SK-N-SH (cell line): ENCODE results near the gene CRISPLD2. TPM values are rescaled to one million over a fixed set of nuclear protein-coding genes. Genes with fewer than 3 reads are reported as not detected.

Source experiments
- CTCF ChIA-PET: fragments of 300-600, 350-600 bp; formaldehyde crosslinking; extraction: SDS; loops from one replicate; lab custom pipeline; 2021; lab: Yijun Ruan, JAX
- POLR2A ChIA-PET: fragments of 350-600 bp; sonication (Branson Sonifier 250); formaldehyde crosslinking; extraction: SDS; loops from one replicate; lab custom pipeline; 2020; ENCODE audit warnings: antibody characterized with exemption, inconsistent platforms; lab: Yijun Ruan, JAX
- DNase-seq: peaks from one replicate; pipeline ENCODE4 v3.0.0; 2012
- H2AFZ ChIP-seq: fragments of 200-600 bp; sonication (generic); 2 replicates; pipeline ENCODE4 v1.8.1; 2016; ENCODE audit warnings: antibody characterized with exemption, mild to moderate bottlenecking, low read depth
- H3F3A ChIP-seq: fragments of 200-600 bp; sonication (generic); replicated peaks from 2 replicates; pipeline ENCODE3; 2016; ENCODE audit warnings: antibody characterized with exemption, mild to moderate bottlenecking; ENCODE audit not compliant: insufficient read depth
- H3K27ac ChIP-seq, 2 experiments: fragments of 200-500 bp in 1 of 2; fragments of 200-600 bp in 1 of 2; sonication (Bioruptor generic) in 1 of 2; sonication (generic), shearing (Covaris generic) in 1 of 2; 2 replicates each; pipeline versions ENCODE4 v1.5.1 to v1.6.1; 2014 to 2016; ENCODE audit warnings: low read depth in 2 of 2, inconsistent platforms in 1 of 2, low read length in 1 of 2, mild to moderate bottlenecking in 1 of 2, mixed read lengths in 1 of 2
- H3K27me3 ChIP-seq: fragments of 200-600 bp; sonication (generic), shearing (Covaris generic); 2 replicates; pipeline ENCODE4 v1.6.1; 2016; ENCODE audit warnings: mixed run types; ENCODE audit not compliant: insufficient read depth
- H3K36me3 ChIP-seq, 2 experiments: fragments of 200-500 bp in 1 of 2; fragments of 200-600 bp in 1 of 2; sonication (Bioruptor generic) in 1 of 2; sonication (generic) in 1 of 2; replicated peaks in 1 of 2; 2 replicates each; pipeline versions ENCODE3 to v1.5.1; 2014 to 2016; ENCODE audit warnings: low read length in 1 of 2, mild to moderate bottlenecking in 1 of 2; ENCODE audit not compliant: insufficient read depth in 2 of 2, control insufficient read depth in 1 of 2
- H3K4me1 ChIP-seq, 2 experiments: fragments of 200-500 bp in 1 of 2; fragments of 200-600 bp in 1 of 2; sonication (Bioruptor generic) in 1 of 2; sonication (generic), shearing (Covaris generic) in 1 of 2; 2 replicates each; pipeline versions ENCODE4 v1.5.1 to v1.6.1; 2014 to 2016; ENCODE audit warnings: low read depth in 1 of 2, low read length in 1 of 2, mixed run types in 1 of 2; ENCODE audit not compliant: insufficient read depth in 2 of 2, control insufficient read depth in 1 of 2
- H3K4me2 ChIP-seq: fragments of 200-600 bp; sonication (generic), shearing (Covaris generic); 2 replicates; pipeline ENCODE4 v1.6.1; 2017; ENCODE audit warnings: mixed run types
- H3K4me3 ChIP-seq, 2 experiments: fragments of 200-500 bp in 1 of 2; fragments of 200-600 bp in 1 of 2; sonication (Bioruptor generic) in 1 of 2; sonication (generic), shearing (Covaris generic) in 1 of 2; 2 replicates each; pipeline versions ENCODE4 v1.5.1 to v1.8.1; 2014 to 2016; ENCODE audit warnings: low read depth in 2 of 2, inconsistent platforms in 1 of 2, low read length in 1 of 2, mild to moderate bottlenecking in 1 of 2, mixed read lengths in 1 of 2, moderate library complexity in 1 of 2
- H3K79me2 ChIP-seq: fragments of 200-600 bp; sonication (generic); 2 replicates; pipeline ENCODE4 v1.8.1; 2017; ENCODE audit warnings: mild to moderate bottlenecking; ENCODE audit not compliant: insufficient read depth
- H3K9ac ChIP-seq: fragments of 200-600 bp; sonication (generic); 2 replicates; pipeline ENCODE4 v1.6.1; 2017; ENCODE audit warnings: mixed run types
- H3K9me2 ChIP-seq: fragments of 200-600 bp; sonication (generic); 2 replicates; pipeline ENCODE4 v1.6.1; 2017; ENCODE audit warnings: mixed run types
- H3K9me3 ChIP-seq: fragments of 200-600 bp; sonication (generic); 2 replicates; pipeline ENCODE4 v1.6.1; 2017; ENCODE audit warnings: mixed run types, mild to moderate bottlenecking, moderate library complexity
- H4K20me1 ChIP-seq: fragments of 200-600 bp; sonication (generic); 2 replicates; pipeline ENCODE4 v1.6.1; 2017; ENCODE audit warnings: mild to moderate bottlenecking, mixed run types; ENCODE audit not compliant: insufficient read depth
- CTCF ChIP-seq: fragments of 200-600 bp; sonication (generic); IDR thresholded peaks from 2 replicates; pipeline ENCODE4 v1.6.1; 2017; ENCODE audit warnings: antibody characterized with exemption, mild to moderate bottlenecking, moderate library complexity
- ELF1 ChIP-seq: IDR thresholded peaks from 2 replicates; pipeline ENCODE4 v1.4.0; 2012
- EP300 ChIP-seq, 2 experiments: IDR thresholded peaks; 2 replicates each; pipeline versions ENCODE4 v1.4.0 to v1.6.1; 2012; ENCODE audit warnings: borderline replicate concordance in 1 of 2, low read depth in 1 of 2, low read length in 1 of 2
- EZH2phosphoT487 ChIP-seq: fragments of 200-600 bp; sonication (generic); IDR thresholded peaks from 2 replicates; pipeline ENCODE4 v1.6.1; 2017; ENCODE audit warnings: low read depth, mixed run types, mild to moderate bottlenecking, antibody characterized with exemption, moderate library complexity, borderline replicate concordance
- FOSL2 ChIP-seq: IDR thresholded peaks from 2 replicates; pipeline ENCODE4 v1.4.0; 2012; ENCODE audit warnings: low read depth, mild to moderate bottlenecking, moderate library complexity, borderline replicate concordance
- FOXJ3 ChIP-seq: sonication (generic); formaldehyde crosslinking; IDR thresholded peaks from 2 replicates; pipeline ENCODE4 v1.5.1; 2020; ENCODE audit warnings: mild to moderate bottlenecking, missing genetic modification reagents
- FOXM1 ChIP-seq: IDR thresholded peaks from 2 replicates; pipeline ENCODE4 v1.4.0; 2012; ENCODE audit warnings: low read depth, mild to moderate bottlenecking
- JUND ChIP-seq: IDR thresholded peaks from 2 replicates; pipeline ENCODE4 v1.4.0; 2012
- MAX ChIP-seq: IDR thresholded peaks from 2 replicates; pipeline ENCODE4 v1.4.0; 2012; ENCODE audit warnings: low read depth
- MXI1 ChIP-seq: IDR thresholded peaks from 2 replicates; pipeline ENCODE4 v1.6.1; 2012; ENCODE audit warnings: mild to moderate bottlenecking, low read depth, low read length, improper control_type of control experiment
- NFIC ChIP-seq: IDR thresholded peaks from 2 replicates; pipeline ENCODE4 v1.4.0; 2012; ENCODE audit warnings: borderline replicate concordance
- RAD21 ChIP-seq: IDR thresholded peaks from 2 replicates; pipeline ENCODE4 v1.6.1; 2012; ENCODE audit warnings: mild to moderate bottlenecking, low read length
- RXRA ChIP-seq: IDR thresholded peaks from 2 replicates; pipeline ENCODE4 v1.4.0; 2012; ENCODE audit warnings: low read depth, mild to moderate bottlenecking, borderline replicate concordance
- TCF12 ChIP-seq: IDR thresholded peaks from 2 replicates; pipeline ENCODE4 v1.4.0; 2012
- TEAD4 ChIP-seq: IDR thresholded peaks from 2 replicates; pipeline ENCODE4 v1.4.0; 2012; ENCODE audit warnings: mild to moderate bottlenecking, borderline replicate concordance; ENCODE audit not compliant: insufficient read depth
- USF2 ChIP-seq: fragments of 150-350 bp; IDR thresholded peaks from 2 replicates; pipeline ENCODE4 v1.6.1; 2017; ENCODE audit warnings: antibody characterized with exemption, low read length, low read depth, borderline replicate concordance
- WGBS: methylation state at CpG from one replicate; pipeline ENCODE4 v1.1.6; 2017; ENCODE audit warnings: low lambda C conversion rate; 5-methylcytosine and 5-hydroxymethylcytosine counted together
- polyA plus RNA-seq, 3 experiments: library from polyadenylated mRNA; depleted of rRNA; stranded (reverse); fragments of >200 nt; gene quantifications; 2 replicates each; pipeline ENCODE4 v1.2.3, GENCODE V29; 2012

Gene CRISPLD2
- polyA plus RNA-seq, 1 of the 3 experiments (the other 2 are of a cell fraction): 6.3 TPM

- 93% methylated on average over 4 of the region's 9 CpGs for WGBS
- Histone ChIP-seq H4K20me1 (no peaks in the 10 kb centered on the region), H3K27ac (no peak overlapping the region), H3F3A (peaks cover 8% of the 10 kb centered on the region), H3K36me3 (no peaks in the 10 kb centered on the region), H2AFZ (no peak overlapping the region), H3K79me2 (no peaks in the 10 kb centered on the region), H3K4me1 (peaks cover 0 to 16% of the 10 kb centered on the region in 2 experiments; a peak in 2 of 4 replicates), H3K9me2 (no peaks in the 10 kb centered on the region), H3K4me3 (no peak overlapping the region), H3K9me3 (no peaks in the 10 kb centered on the region), H3K4me2 (no peak overlapping the region), H3K9ac (no peak overlapping the region), H3K27me3 (no peaks in the 10 kb centered on the region)
- TF ChIP-seq TEAD4: no peak
- TF ChIP-seq EZH2phosphoT487: no peak
- TF ChIP-seq RXRA: no peak
- no peak for TF ChIP-seq FOSL2
- no peak for TF ChIP-seq FOXM1
- no peak for TF ChIP-seq MAX
- no peak for TF ChIP-seq MXI1
- TF ChIP-seq EP300 (IDR thresholded peaks at IDR 0.05; ENCODE audit: borderline replicate concordance in 1 of 2, low read depth in 1 of 2, low read length in 1 of 2): no peak
- TF ChIP-seq ELF1: no peak
- TF ChIP-seq NFIC: no peak
- TF ChIP-seq RAD21: no peak
- TF ChIP-seq JUND: no peak
- ChIA-PET POLR2A (no interaction called here), CTCF (interaction anchor here (0.8 to 1.5 kb wide), 4 partner anchors 95 to 141 kb away, joined by 3 to 4 read pairs (median 3); no protein-coding TSS in a partner anchor)
- no peak for DNase-seq
These were observed 1.4 kb downstream of the CRISPLD2 start for GRCh38 chr16:84821179-84821578.

GRCh38 chr16:84821728-84822689 is 2.2 kb downstream of the CRISPLD2 start:
- Histone ChIP-seq H4K20me1 (no peaks in the 10 kb centered on the region), H3K9ac (no peak overlapping the region), H3K4me1 (peaks cover 8 to 23% of the 10 kb centered on the region in 2 experiments; a peak in 3 of 4 replicates), H3K36me3 (no peaks in the 10 kb centered on the region), H3K79me2 (no peaks in the 10 kb centered on the region), H3K4me3 (no peak overlapping the region), H3F3A (peaks cover 14% of the 10 kb centered on the region), H3K27ac (no peak overlapping the region), H3K4me2 (no peak overlapping the region), H3K9me3 (no peaks in the 10 kb centered on the region), H3K27me3 (no peaks in the 10 kb centered on the region), H2AFZ (no peak overlapping the region), H3K9me2 (no peaks in the 10 kb centered on the region)
- 52% methylated on average over 11 of the region's 13 CpGs for WGBS
- no peak for TF ChIP-seq FOXM1
- no peak for TF ChIP-seq USF2
- TF ChIP-seq TCF12: peak; percentile 44; the same call in 1 of the 2 replicates
- TF ChIP-seq FOXJ3 (CRISPR knock-in tag): no peak
- TF ChIP-seq CTCF: no peak
- DNase-seq: no peak
- CTCF ChIA-PET: interaction anchor here (1.1 to 1.5 kb wide), 3 partner anchors 67 to 130 kb away, joined by 3 to 4 read pairs (median 4); no protein-coding TSS in a partner anchor
- POLR2A ChIA-PET: no interaction called here
